Putamen (tissue), 1 donor: ENCODE data around the gene WDR18.

ENCODE experiments used
- DNase-seq: peaks from one replicate; pipeline ENCODE4 v3.0.0-alpha.2; 2016; ENCODE audit warnings: low spot score

WDR18 gene

DNA sequence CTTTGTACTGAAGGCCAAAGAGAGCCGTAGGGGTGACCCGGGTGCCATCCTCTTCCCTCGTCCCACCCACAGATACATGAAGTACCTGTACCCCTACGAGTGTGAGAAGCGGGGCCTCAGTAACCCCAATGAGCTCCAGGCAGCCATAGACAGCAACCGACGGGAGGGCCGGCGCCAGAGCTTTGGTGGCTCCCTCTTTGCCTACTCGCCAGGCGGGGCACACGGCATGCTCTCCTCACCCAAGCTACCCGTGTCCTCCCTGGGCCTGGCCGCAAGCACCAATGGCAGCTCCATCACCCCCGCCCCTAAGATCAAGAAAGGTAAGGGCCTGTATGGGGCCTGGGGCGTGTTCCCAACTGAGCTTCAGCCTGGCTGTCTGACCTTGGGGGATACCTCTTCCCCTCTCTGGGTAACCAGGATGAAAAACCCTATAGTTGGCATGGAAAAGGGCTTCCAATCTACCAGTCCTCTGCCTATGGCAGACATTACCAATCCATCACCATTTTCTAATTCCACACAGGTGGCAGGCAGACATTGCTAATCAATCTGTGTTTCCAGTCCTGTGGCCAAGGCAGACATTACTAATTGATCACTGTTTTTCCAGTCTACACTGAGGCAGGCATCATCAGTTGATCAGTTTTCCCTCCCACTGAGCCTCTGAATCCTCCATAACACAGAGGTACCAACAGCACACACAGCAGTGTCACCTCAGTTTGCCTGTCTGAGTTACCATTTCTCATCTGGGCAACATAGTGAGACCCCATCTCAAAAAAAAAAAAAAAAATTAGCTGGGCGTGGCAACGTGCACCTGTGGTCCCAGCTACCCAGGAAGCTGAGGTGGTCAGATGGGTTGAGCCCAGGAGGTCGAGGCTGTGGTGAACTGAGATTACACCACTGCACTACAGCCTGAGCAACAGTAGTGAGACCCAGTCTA, 19.1 kb upstream of the WDR18 start:
- no peak for DNase-seq

GRCh38 chr19:966485-967088, 17.6 kb upstream of the WDR18 start:
- no peak for DNase-seq

- DNase-seq = no peak
These were observed 13.4 kb upstream of the WDR18 start for GRCh38 chr19:970695-971094.

DNA sequence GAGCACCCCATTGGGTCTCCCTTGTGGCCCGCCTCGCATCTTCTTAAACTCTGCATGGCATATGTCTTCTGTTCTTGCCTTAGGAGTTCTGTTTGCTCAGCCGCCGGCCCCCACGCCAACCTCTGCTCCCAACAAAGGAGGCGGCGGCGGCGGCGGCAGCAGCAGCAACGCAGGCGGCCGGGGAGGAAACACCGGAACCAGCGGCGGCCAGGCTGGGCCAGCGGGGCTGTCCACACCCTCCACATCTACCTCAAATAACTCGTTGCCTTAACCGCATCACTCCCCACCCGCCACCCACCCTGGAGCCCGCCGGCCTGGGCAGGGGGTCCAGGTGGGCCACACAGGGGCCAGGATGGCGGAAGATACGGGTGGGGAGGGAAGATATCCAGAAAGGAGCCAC, 12.3 kb upstream of the WDR18 start:
- no peak for DNase-seq

DNA sequence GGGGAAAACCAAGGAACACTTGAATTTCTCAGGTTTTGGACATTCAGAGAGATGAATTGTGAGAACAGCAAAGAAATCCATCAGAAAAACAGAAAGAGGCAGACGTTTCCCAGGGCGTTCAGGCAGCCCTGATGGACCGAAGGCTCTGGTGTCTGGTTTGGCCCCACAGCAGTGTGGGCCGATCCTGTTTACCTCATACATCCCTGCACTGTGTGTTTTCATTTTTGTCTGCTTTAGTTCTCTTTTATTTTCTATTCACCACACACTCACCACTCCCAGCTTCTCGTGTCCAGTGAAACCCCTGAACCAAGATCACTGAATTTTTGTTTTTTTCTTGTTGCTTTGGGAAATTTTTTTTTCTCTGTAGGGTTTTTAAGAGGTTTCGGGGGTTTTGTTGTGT, 11.9 kb upstream of the WDR18 start:
- DNase-seq = no peak

- DNase-seq = no peak
These were observed 10.2 kb upstream of the WDR18 start for GRCh38 chr19:973726-974563.

GRCh38 chr19:974564-975257, 9.4 kb upstream of the WDR18 start:
- no peak for DNase-seq

DNA sequence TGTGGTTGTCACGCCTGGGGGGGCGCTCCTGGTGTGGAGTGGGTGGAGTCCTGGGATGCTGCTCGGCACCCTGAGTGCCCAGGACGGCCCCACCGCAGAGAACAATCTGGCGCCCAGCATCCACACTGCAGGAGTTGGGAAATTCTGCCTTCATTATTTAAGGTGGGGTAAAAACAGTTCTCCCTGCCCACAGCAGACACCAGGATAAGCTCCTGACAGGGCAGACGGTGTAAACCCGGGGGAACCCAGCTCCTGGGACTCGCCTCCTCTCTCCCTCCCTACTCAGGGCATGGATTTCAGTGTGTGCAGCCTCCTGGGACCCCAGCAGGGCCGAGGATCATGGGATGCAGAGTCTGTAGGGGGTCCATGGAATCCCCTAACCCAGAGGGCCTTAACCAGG, 7.7 kb upstream of the WDR18 start:
- DNase-seq = no peak

GRCh38 chr19:977058-977464, 7.1 kb upstream of the WDR18 start:
- DNase-seq = no peak

DNA sequence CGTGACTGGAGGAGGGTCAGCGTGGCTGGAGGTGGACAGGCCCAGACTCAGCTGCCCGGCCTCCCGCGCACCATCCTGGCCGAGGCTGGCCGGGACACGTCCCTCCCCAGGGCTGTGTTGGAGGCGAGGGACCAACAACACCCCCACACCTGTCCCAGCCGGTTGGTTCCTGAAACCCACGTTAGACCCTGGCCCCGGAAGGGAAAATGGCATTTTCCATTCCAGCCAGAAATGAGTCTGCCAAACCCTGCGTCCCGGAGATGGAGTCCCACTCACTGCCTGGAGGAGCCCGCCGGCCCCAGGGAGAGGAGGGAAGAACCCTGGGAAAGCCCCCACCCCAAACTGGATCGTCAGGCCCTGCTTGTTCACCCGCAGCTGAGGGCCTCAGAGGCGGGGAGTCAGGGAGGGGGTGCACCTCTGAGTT, 4.8 kb upstream of the WDR18 start:
- DNase-seq = no peak

DNA sequence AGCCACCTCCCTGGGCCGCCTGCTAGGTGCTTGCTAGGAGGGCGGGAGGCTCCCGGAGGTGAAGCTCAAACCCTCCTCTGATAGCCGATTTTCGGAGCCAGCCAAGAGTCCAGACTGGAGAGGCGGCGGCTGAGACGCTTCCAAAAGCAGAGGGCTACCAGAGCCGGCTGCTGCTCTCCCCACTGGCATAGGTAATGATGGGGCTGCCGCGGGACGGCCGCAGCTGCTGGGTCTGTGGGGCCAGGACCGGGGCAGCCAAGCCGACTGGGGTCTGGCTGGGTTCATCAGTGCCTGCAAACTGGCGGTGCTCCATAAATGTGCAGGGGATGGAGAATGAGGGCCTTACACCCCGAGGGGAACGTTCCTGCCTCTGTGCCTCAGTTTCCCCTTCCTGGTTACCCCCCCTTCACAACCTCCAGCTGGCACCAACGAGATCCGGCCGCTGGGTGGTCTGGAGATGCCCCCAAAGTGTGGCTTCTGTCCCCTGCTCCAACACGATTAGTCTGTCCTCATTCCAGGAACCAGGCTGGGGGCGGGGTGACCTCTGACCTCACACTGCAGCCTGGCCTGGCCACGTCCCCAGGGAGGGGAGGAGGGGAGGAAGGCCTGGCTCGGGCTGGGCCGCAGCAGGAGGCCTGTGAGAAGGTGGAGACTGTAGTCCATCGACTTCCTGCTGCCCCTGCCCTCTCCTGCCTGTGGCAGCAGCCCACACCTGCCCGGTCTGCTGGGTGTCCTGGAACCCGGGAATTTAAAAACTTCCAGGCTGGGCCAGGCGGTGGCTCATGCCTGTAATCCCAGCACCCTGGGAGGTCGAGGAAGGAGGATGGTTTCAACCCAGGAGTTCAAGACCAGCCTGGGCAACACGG, 3.8 kb upstream of the WDR18 start:
- DNase-seq = no peak

- peak; percentile 57 for DNase-seq
These were observed 1.5 kb upstream of the WDR18 start for GRCh38 chr19:982567-983170.

DNA sequence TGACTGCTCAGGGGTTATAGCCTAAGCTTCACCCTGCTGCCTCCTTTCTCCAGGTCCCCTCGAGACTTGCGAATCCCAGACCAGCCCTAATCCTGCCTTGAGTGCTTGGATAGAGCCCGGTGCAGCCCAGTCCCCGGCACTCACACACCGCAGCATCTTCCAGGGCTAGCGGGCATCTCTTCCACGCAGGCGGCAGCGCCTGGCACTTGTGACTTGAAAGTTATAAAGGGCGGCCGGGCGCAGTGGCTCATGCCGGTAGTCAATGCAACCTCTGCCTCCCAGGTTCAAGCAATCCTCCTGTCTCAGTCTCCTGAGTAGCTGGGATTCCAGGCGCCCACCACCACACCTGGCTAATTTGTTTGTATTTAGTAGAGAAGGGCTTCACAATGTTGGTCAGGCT, 1.9 kb downstream of the WDR18 start:
- no peak for DNase-seq

DNA sequence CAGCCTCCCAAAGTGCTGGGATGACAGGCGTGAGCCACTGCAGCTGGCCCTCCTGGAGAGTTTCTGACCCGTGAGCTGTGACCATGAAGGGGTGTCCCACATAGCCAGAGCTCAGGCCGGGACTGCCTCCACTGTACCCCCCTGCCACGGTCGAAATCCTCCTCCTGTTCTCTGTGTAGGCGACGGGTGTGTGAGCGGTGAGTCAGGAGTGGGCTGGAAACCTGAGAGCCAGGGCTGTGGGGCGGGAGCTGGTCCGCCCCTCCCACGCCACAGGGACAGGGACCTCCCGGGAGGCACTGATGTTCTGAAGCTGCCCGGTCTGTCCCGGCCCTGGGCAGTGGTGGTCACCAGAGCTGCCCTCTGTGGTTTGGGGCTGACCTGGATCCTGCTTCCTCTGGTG, 3.9 kb downstream of the WDR18 start:
- no peak for DNase-seq

- no peak for DNase-seq
These were observed 4.4 kb downstream of the WDR18 start for GRCh38 chr19:988510-988909.

- DNase-seq = no peak
These were observed 5.4 kb downstream of the WDR18 start for GRCh38 chr19:989381-990081.

DNA sequence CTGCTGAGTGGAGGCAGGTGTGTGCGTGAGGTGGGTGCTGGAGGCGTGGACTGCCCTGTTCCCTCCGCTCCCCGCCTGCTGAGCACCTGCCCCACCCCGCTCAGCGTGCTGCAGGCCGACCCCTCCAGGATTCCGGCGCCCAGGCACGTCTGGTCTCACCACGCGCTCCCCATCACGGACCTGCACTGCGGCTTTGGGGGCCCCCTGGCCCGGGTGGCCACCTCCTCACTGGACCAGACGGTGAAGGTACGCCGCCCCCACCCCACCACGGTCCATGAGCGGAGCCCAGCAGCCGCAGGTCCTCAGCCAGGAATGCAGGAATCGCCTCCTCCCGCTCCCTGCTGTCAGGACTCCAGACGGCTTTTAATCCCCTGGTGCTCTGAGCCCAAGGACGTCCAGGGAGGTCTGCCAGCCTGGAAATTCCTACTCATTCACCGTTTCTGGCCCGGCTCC, 6.0 kb downstream of the WDR18 start:
- DNase-seq = no peak

DNA sequence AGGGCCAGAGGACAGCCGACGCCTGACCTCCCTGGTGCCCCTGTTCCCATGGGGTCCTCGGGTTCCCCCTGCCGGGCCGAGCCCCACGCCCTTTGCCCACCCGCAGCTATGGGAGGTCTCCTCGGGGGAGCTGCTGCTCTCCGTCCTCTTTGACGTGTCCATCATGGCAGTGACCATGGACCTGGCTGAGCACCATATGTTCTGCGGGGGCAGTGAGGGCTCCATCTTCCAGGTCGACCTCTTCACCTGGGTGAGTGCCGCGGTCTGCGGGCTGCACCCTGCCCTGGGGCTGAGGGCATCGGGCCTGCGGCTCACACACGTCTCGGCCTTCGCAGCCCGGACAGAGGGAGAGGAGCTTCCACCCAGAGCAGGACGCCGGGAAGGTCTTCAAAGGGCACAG, 6.6 kb downstream of the WDR18 start:
- DNase-seq = no peak

DNA sequence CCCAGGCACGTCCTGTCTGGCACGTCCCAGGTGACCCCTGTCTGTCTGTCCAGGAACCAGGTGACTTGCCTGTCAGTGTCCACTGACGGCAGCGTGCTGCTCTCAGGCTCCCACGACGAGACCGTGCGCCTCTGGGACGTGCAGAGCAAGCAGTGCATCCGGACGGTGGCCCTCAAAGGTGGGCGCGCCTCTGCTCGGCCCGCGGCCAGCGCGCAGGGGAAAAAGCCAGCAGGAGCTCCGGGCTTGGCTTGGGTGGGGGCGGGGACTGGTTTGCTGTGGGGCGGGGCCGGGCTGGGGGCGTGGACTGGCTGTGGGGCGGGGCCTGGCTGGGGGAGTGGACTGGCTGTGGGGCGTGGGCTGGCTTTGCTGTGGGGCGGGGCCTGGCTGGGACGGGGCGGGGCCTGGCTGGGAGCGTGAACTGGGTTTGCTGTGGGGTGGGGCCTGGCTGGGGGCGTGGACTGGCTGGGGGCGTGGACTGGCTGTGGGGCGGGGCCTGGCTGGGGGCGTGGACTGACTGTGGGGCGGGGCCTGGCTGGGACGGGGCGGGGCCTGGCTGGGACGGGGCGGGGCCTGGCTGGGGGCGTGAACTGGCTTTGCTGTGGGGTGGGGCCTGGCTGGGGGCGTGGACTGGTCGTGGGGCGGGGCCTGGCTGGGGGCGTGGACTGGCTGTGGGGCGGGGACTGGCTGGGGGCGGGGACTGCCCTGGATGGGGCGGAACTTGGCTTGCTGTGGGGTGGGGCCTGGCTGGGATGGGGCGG, 7.2 kb downstream of the WDR18 start:
- no peak for DNase-seq
